Ascending aorta (tissue), 2 donors: ENCODE results near the gene GGA2. TPM values are rescaled to one million over a fixed set of nuclear protein-coding genes. Genes with fewer than 3 reads are reported as not detected.
"Not testable (repeated sequence)": the region's sequence is repeated elsewhere in the genome, so short reads cannot be mapped to it uniquely, and the experiment has no call there.

Source experiments
- DNase-seq, 2 donors: peaks; one replicate each; pipeline ENCODE4 v3.0.0-alpha.2; 2019; ENCODE audit warnings: low spot score in 2 of 2
- H3K27ac ChIP-seq, 2 donors: fragments of 200-600 bp; sonication (generic); one replicate each; pipeline ENCODE4 v1.5.1; 2016 to 2017; ENCODE audit warnings: mild to moderate bottlenecking in 1 of 2
- H3K27me3 ChIP-seq: fragments of 200-600 bp; sonication (generic); one replicate; pipeline ENCODE4 v1.5.1; 2017
- H3K36me3 ChIP-seq, 2 donors: fragments of 200-600 bp; sonication (generic); one replicate each; pipeline ENCODE4 v1.5.1; 2016
- H3K4me1 ChIP-seq, 2 donors: fragments of 200-600 bp; sonication (generic); one replicate each; pipeline ENCODE4 v1.5.1; 2016 to 2017; ENCODE audit warnings: mild to moderate bottlenecking in 1 of 2
- H3K4me3 ChIP-seq, 2 donors: fragments of 200-600 bp; sonication (generic); one replicate each; pipeline ENCODE4 v1.5.1; 2016 to 2017; ENCODE audit warnings: mild to moderate bottlenecking in 1 of 2
- H3K9me3 ChIP-seq, 2 donors: fragments of 200-600 bp; sonication (generic); one replicate each; pipeline ENCODE4 v1.5.1; 2016
- intact Hi-C: fragments of 100-400 bp; cut with DNase I; formaldehyde crosslinking; loops from one replicate; pipeline ENCODE4 v1.15.1; 2023
- total RNA-seq: library from RNA; depleted of rRNA; stranded (reverse); fragments of >200 nt; gene quantifications from one replicate; pipeline ENCODE4 v1.1.0, GENCODE V29; 2016
- TF ChIP-seq, protein P1 (sequence below), 3 experiments: fragments of 200-600 bp in 2 of 3; fragments of 450-650 bp in 1 of 3; sonication (generic) in 2 of 3; IDR thresholded peaks; one replicate each; pipeline ENCODE4 v1.5.1; 2016 to 2019; ENCODE audit warnings: antibody characterized with exemption in 3 of 3, mild to moderate bottlenecking in 1 of 3, moderate library complexity in 1 of 3

Gene GGA2
- total RNA-seq, 1 donor from 2014 or later, result 10.7 TPM

DNA sequence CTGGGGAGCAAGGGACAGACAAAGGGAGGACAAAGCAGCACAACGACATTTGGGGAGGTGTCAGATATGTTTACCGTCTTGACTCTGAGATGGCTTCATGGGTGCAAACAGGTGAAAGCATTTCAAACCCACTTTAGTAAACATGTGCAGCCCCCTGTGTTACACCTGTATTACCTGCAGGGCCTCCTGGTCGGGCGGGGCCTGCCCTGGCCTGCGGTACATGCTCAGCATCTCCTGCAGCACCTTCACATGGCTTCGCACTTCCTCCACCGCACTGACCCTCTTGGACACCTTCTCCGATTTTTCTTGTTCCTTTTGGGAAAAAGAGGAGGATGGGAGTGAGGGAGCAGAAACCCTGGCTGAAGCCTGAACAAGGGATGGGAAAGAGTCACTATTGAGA lies 24.5 kb downstream of the GGA2 start:
- intact Hi-C loops, result no loop called here
- no peak for DNase-seq
- TF ChIP-seq, protein P1, sequence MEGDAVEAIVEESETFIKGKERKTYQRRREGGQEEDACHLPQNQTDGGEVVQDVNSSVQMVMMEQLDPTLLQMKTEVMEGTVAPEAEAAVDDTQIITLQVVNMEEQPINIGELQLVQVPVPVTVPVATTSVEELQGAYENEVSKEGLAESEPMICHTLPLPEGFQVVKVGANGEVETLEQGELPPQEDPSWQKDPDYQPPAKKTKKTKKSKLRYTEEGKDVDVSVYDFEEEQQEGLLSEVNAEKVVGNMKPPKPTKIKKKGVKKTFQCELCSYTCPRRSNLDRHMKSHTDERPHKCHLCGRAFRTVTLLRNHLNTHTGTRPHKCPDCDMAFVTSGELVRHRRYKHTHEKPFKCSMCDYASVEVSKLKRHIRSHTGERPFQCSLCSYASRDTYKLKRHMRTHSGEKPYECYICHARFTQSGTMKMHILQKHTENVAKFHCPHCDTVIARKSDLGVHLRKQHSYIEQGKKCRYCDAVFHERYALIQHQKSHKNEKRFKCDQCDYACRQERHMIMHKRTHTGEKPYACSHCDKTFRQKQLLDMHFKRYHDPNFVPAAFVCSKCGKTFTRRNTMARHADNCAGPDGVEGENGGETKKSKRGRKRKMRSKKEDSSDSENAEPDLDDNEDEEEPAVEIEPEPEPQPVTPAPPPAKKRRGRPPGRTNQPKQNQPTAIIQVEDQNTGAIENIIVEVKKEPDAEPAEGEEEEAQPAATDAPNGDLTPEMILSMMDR (IDR thresholded peaks at IDR 0.05), result no peak
- H3K27me3 ChIP-seq, result no peaks in the 10 kb centered on the region
- no peak overlapping the region for H3K27ac ChIP-seq
- no peaks in the 10 kb centered on the region for H3K9me3 ChIP-seq
- no peaks in the 10 kb centered on the region for H3K4me1 ChIP-seq
- peaks cover 91 to 98% of the 10 kb centered on the region in 2 donors for H3K36me3 ChIP-seq
- H3K4me3 ChIP-seq, result no peak overlapping the region

DNA sequence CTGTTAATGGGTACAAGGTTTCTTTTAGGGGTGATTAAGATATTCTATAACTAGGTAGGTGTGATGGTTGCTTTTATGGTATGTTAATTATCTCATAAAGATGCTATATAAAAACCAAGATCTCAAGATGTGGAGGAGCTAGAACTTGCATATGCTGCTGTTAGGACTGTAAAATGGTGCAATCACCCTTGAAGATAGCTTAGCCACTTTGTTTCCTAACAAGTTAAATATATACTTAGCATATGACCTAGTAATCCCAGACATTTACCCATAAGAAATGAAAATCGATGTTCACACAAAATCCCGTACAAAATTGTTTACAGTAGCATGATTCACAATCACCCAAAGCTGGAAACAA lies 25.1 kb downstream of the GGA2 start:
- no peak overlapping the region for H3K4me3 ChIP-seq
- H3K36me3 ChIP-seq, result peaks cover 91 to 98% of the 10 kb centered on the region in 2 donors
- no peak for DNase-seq
- no peaks in the 10 kb centered on the region for H3K4me1 ChIP-seq
- TF ChIP-seq, protein P1 (IDR thresholded peaks at IDR 0.05), result no peak
- no peaks in the 10 kb centered on the region for H3K27me3 ChIP-seq
- intact Hi-C loops, result no loop called here
- H3K27ac ChIP-seq, result no peak overlapping the region
- no peaks in the 10 kb centered on the region for H3K9me3 ChIP-seq

DNA sequence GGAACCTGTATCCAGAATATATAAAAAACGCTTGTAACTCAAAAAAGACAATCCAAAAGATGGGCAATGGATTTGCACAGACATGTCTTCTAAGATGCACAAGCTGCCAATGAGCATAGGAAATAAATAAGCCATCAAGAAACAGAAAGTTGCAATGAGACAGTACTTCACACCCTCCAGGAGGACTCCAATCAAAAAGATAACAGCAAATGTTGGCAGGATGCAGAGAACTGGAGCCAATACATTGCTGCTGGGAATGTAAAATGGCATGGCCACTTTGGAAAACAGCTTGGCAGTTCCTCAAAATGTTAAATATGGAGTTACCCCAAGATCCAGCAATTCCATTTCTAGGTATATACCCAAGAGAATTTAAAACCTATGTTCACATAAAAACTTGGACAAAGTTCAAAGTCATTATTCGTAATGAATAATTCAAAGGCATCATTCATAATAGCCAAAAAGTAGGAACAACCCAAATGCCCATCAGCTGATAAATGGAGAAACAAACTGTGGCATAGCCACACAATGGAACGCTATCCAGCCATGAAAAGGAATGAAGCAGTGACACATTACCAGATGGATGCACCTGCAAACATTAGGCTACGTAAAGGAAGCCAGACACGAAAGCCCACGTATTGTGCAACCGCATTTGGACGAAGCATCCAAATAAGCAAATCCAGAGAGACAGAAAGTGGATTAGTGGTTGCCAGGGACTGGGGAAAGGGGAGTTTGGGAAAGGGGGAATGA lies 25.6 kb downstream of the GGA2 start:
- H3K27me3 ChIP-seq, result no peaks in the 10 kb centered on the region
- no peaks in the 10 kb centered on the region for H3K9me3 ChIP-seq
- no peak overlapping the region for H3K27ac ChIP-seq
- H3K4me3 ChIP-seq, result no peak overlapping the region
- H3K36me3 ChIP-seq, result peaks cover 91 to 98% of the 10 kb centered on the region in 2 donors
- no peak for DNase-seq
- intact Hi-C loops, result no loop called here
- no peaks in the 10 kb centered on the region for H3K4me1 ChIP-seq
- TF ChIP-seq, protein P1 (IDR thresholded peaks at IDR 0.05), result no peak

DNA sequence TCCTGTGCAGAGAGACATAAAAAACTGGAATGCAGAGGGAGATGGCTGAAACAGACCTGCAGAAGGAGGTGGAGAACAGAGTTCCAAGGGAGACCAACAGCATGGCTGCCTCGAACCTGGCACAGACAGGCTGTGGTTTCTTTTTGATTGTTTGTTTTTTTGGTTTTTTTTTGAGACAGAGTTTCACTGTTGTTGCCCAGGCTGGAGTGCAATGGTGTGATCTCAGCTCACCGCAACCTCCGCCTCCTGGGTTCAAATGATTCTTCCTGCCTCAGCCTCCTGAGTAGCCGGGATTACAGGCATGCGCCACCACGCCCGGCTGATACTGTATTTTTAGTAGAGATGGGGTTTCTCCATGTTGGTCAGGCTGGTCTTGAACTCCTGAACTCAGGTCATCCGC lies 26.8 kb downstream of the GGA2 start:
- intact Hi-C loops, H3K9me3 ChIP-seq, H3K4me1 ChIP-seq, H3K4me3 ChIP-seq, H3K27ac ChIP-seq, DNase-seq, H3K27me3 ChIP-seq: not testable (repeated sequence)
- H3K36me3 ChIP-seq, result peaks cover 92 to 98% of the 10 kb centered on the region in 2 donors

DNA sequence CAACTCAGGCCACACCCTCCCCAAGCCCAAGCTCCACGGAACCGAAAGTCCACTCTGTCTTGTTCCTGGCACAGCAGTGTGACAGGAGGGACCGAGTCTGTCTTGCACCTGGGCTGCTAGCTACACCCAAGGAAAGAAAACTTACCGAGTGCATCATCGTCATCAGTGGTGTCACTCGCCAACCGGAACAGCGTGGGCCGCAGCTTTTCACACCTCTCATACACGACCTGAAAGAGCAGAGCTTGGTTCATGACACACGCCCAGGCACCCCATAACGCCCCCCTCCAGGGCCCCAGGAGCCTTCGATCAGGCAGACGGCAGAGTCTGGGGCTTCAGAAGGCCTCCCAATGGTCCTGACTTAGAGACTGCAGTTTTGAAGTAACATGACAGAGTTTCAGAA lies 27.5 kb downstream of the GGA2 start:
- no peak overlapping the region for H3K27ac ChIP-seq
- TF ChIP-seq, protein P1 (IDR thresholded peaks at IDR 0.05), result no peak
- H3K27me3 ChIP-seq, result no peaks in the 10 kb centered on the region
- intact Hi-C loops, result no loop called here
- no peak overlapping the region for H3K4me3 ChIP-seq
- H3K4me1 ChIP-seq, result no peaks in the 10 kb centered on the region
- H3K36me3 ChIP-seq, result peaks cover 92 to 97% of the 10 kb centered on the region in 2 donors
- H3K9me3 ChIP-seq, result no peaks in the 10 kb centered on the region
- DNase-seq, result no peak

DNA sequence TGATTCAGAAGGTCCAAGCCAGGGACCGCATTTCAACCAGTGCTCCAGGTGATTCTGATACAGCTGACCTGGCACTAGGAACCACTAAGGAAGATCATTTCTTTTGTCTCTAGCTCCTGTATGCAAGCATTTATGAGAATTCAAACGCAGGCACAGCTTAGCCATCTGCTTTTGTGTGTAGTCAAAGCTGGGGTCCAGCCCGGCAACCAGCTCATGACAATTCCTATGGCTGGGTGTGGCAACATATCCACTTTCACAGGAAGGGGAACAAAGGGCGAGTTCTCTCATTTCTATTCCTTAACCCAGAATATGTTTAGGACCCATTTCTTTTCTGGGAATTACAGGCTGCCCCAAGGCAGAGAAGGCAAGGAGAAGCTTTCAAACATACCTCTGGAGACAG lies 30.0 kb downstream of the GGA2 start:
- intact Hi-C loops, result no loop called here
- Histone ChIP-seq H3K27ac (no peak overlapping the region), H3K4me3 (no peak overlapping the region), H3K27me3 (no peaks in the 10 kb centered on the region), H3K4me1 (no peaks in the 10 kb centered on the region), H3K9me3 (no peaks in the 10 kb centered on the region), H3K36me3 (peaks cover 91 to 97% of the 10 kb centered on the region in 2 donors)
- TF ChIP-seq, protein P1 (IDR thresholded peaks at IDR 0.05), result no peak
- no peak for DNase-seq
